HepG2 (cell line): ENCODE results near the gene PIGW. TPM values are rescaled to one million over a fixed set of nuclear protein-coding genes. Genes with fewer than 3 reads are reported as not detected.

Source experiments
- ELF4 ChIP-seq: sonication (generic); formaldehyde crosslinking; IDR thresholded peaks from 2 replicates; pipeline ENCODE4 v1.5.0; 2020; ENCODE audit warnings: missing genetic modification reagents, mild to moderate bottlenecking, moderate library complexity, borderline replicate concordance
- EP300 ChIP-seq, 3 experiments: sonication (generic) in 1 of 3; formaldehyde crosslinking in 1 of 3; IDR thresholded peaks; 2 replicates each; pipeline versions ENCODE4 v1.5.1 to v1.6.1; 2011 to 2020; ENCODE audit warnings: low read depth in 2 of 3, low read length in 2 of 3, borderline replicate concordance in 1 of 3, improper control_type of control experiment in 1 of 3, mild to moderate bottlenecking in 1 of 3, missing genetic modification reagents in 1 of 3, moderate library complexity in 1 of 3
- HES4 ChIP-seq: sonication (generic); formaldehyde crosslinking; IDR thresholded peaks from 2 replicates; pipeline ENCODE4 v1.9.0; 2021; ENCODE audit warnings: mild to moderate bottlenecking, missing genetic modification reagents, borderline replicate concordance
- HNRNPLL ChIP-seq: fragments of 200-400 bp; formaldehyde crosslinking; IDR thresholded peaks from 2 replicates; pipeline ENCODE4 v1.6.1; 2017; ENCODE audit warnings: mild to moderate bottlenecking, low read depth, low read length; ENCODE audit not compliant: poor library complexity, severe bottlenecking
- HOXA3 ChIP-seq: sonication (generic); formaldehyde crosslinking; IDR thresholded peaks from 2 replicates; pipeline ENCODE4 v1.5.0; 2020; ENCODE audit warnings: missing genetic modification reagents
- KDM4B ChIP-seq: sonication (generic); formaldehyde crosslinking; IDR thresholded peaks from 2 replicates; pipeline ENCODE4 v1.4.0; 2020; ENCODE audit warnings: missing genetic modification reagents
- MTF1 ChIP-seq: sonication (generic); formaldehyde crosslinking; IDR thresholded peaks from 2 replicates; pipeline ENCODE4 v1.5.0; 2020; ENCODE audit warnings: missing genetic modification reagents
- TP53 ChIP-seq: sonication (generic); formaldehyde crosslinking; conservative IDR thresholded peaks from 2 replicates; pipeline ENCODE4 v1.4.0; 2020; ENCODE audit warnings: missing genetic modification reagents
- U2AF2 ChIP-seq: fragments of 200-400 bp; formaldehyde crosslinking; IDR thresholded peaks from 2 replicates; pipeline ENCODE4 v1.6.1; 2017; ENCODE audit warnings: low read depth, mild to moderate bottlenecking, low read length
- ZFP36 ChIP-seq: fragments of 150-350 bp; IDR thresholded peaks from 2 replicates; pipeline ENCODE4 v1.6.1; 2018; ENCODE audit warnings: borderline replicate concordance, low read length, low read depth; ENCODE audit not compliant: partially characterized antibody
- ZNF12 ChIP-seq: sonication (generic); formaldehyde crosslinking; IDR thresholded peaks from 2 replicates; pipeline ENCODE4 v1.5.0; 2020; ENCODE audit warnings: missing genetic modification reagents
- ZNF7 ChIP-seq: IDR thresholded peaks from 2 replicates; pipeline ENCODE4 v1.6.1; 2016; ENCODE audit warnings: missing biosample characterization, missing genetic modification reagents
- polyA plus RNA-seq, 8 experiments: library from polyadenylated mRNA; depleted of rRNA in 3 of 8; stranded (reverse) in 7 of 8; unstranded in 1 of 8; fragments of >200 nt; fragmentation: Illumina TruSeq in 4 of 8; extraction: Trizol in 4 of 8; gene quantifications; 2 replicates each; pipeline versions ENCODE4 v1.2.1 to v1.2.3, GENCODE V29; 2011 to 2016; ENCODE audit warnings: low read depth in 4 of 8, missing spikeins in 1 of 8, mixed read lengths in 1 of 8; ENCODE audit not compliant: insufficient read depth in 1 of 8
- total RNA-seq, 5 experiments: library from RNA; depleted of rRNA; stranded (reverse); fragments of >200 nt; fragmentation: Illumina TruSeq; extraction: Trizol; gene quantifications; 2 replicates each; pipeline ENCODE4 v1.2.3, GENCODE V29; 2016; ENCODE audit warnings: low read depth in 1 of 5
- TF ChIP-seq, protein P1 (sequence below): sonication (generic); formaldehyde crosslinking; IDR thresholded peaks from 2 replicates; pipeline ENCODE4 v1.9.0; 2022; ENCODE audit warnings: low read depth, missing genetic modification reagents
- TF ChIP-seq, protein P2 (sequence below): sonication (generic); formaldehyde crosslinking; IDR thresholded peaks from 2 replicates; pipeline ENCODE4 v1.4.0; 2020; ENCODE audit warnings: low read depth, mild to moderate bottlenecking, missing genetic modification reagents
- TF ChIP-seq, protein P3 (sequence below): sonication (generic); formaldehyde crosslinking; conservative IDR thresholded peaks from 2 replicates; pipeline ENCODE4 v1.4.0; 2020; ENCODE audit warnings: missing genetic modification reagents
- TF ChIP-seq, protein P4 (sequence below): sonication (generic); formaldehyde crosslinking; IDR thresholded peaks from 2 replicates; pipeline ENCODE4 v1.8.1; 2022; ENCODE audit warnings: low read depth, mild to moderate bottlenecking, missing genetic modification reagents
- TF ChIP-seq, protein P5 (sequence below): sonication (generic); formaldehyde crosslinking; IDR thresholded peaks from 2 replicates; pipeline ENCODE4 v1.9.0; 2021; ENCODE audit warnings: missing genetic modification reagents, borderline replicate concordance

PIGW gene
- total and polyA plus RNA-seq, 2 of the 13 experiments (the other 11 are each of a cell fraction or from before 2014, with no cell fraction given), result 9.0 to 24.0 TPM

DNA sequence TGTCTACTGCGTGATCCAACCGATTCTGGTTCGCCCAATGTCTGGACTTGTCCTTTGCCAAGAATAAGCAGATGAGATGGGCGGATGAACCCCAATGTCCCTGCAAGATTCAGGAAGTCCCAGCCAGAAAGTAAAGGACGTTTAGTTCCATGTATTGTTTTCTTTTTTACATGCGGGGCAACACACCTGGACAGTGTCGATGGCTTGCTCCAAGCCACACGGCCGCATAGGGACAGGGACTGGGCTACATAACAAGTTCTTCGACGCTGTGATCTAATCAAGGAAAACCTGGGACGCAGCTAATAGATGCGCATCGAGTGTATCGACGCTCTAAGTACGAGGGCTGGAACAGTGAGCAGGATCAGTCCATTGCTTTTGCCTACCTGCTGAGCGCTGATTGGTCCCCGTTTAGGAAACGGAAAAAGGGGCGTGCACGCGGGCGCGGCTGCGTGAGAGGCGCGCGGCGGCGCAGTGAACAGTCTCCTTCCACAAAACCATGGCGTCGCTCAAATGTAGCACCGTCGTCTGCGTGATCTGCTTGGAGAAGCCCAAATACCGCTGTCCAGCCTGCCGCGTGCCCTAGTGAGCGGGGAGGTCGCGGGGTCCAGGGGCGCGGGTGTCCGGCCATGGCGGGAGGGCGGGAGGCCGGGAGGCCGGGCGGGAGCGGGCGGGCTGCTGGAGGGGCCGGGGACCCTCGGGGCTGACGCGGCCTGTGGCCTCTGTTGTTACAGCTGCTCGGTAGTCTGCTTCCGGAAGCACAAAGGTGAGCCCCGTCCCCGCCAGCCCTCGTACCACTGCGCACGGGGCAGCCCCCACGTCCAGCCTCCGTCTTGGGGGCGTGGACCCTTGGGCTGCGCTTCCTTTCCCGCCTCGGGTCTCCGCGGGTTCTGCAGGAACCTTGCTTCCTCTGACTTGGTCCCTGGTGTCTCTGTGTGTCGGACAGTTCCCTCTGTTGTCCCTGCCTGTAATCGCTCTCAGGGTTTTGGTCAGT lies 48.3 kb upstream of the PIGW start, which contains the start of gene ZNHIT3 (continued):
- TF ChIP-seq, protein P1, sequence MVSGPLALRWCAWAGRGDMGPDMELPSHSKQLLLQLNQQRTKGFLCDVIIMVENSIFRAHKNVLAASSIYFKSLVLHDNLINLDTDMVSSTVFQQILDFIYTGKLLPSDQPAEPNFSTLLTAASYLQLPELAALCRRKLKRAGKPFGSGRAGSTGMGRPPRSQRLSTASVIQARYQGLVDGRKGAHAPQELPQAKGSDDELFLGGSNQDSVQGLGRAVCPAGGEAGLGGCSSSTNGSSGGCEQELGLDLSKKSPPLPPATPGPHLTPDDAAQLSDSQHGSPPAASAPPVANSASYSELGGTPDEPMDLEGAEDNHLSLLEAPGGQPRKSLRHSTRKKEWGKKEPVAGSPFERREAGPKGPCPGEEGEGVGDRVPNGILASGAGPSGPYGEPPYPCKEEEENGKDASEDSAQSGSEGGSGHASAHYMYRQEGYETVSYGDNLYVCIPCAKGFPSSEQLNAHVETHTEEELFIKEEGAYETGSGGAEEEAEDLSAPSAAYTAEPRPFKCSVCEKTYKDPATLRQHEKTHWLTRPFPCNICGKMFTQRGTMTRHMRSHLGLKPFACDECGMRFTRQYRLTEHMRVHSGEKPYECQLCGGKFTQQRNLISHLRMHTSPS (CRISPR knock-in tag), result no peak
- TF ChIP-seq, protein P2, sequence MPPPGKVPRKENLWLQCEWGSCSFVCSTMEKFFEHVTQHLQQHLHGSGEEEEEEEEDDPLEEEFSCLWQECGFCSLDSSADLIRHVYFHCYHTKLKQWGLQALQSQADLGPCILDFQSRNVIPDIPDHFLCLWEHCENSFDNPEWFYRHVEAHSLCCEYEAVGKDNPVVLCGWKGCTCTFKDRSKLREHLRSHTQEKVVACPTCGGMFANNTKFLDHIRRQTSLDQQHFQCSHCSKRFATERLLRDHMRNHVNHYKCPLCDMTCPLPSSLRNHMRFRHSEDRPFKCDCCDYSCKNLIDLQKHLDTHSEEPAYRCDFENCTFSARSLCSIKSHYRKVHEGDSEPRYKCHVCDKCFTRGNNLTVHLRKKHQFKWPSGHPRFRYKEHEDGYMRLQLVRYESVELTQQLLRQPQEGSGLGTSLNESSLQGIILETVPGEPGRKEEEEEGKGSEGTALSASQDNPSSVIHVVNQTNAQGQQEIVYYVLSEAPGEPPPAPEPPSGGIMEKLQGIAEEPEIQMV (CRISPR knock-in tag), result no peak; the same call in 1 of the 2 replicates
- TF ChIP-seq KDM4B (CRISPR knock-in tag) (no peak), EP300 (IDR thresholded peaks at IDR 0.05; ENCODE audit: low read depth in 2 of 2, low read length in 2 of 2) (peak in 1 of 2 experiments; percentile 17; a peak in 1 of 4 replicates), EP300 (CRISPR knock-in tag; IDR thresholded peaks at IDR 0.05; ENCODE audit: borderline replicate concordance) (no peak), TP53 (CRISPR knock-in tag) (no peak), ZFP36 (no peak), ZNF7 (CRISPR knock-in tag) (no peak), HOXA3 (CRISPR knock-in tag) (peak; percentile 77; the same call in 1 of the 2 replicates), U2AF2 (no peak), ZNF12 (CRISPR knock-in tag) (peak; percentile 76), HES4 (CRISPR knock-in tag) (no peak), MTF1 (CRISPR knock-in tag) (no peak), HNRNPLL (peak; percentile 95), ELF4 (CRISPR knock-in tag) (no peak)
- TF ChIP-seq, protein P3, sequence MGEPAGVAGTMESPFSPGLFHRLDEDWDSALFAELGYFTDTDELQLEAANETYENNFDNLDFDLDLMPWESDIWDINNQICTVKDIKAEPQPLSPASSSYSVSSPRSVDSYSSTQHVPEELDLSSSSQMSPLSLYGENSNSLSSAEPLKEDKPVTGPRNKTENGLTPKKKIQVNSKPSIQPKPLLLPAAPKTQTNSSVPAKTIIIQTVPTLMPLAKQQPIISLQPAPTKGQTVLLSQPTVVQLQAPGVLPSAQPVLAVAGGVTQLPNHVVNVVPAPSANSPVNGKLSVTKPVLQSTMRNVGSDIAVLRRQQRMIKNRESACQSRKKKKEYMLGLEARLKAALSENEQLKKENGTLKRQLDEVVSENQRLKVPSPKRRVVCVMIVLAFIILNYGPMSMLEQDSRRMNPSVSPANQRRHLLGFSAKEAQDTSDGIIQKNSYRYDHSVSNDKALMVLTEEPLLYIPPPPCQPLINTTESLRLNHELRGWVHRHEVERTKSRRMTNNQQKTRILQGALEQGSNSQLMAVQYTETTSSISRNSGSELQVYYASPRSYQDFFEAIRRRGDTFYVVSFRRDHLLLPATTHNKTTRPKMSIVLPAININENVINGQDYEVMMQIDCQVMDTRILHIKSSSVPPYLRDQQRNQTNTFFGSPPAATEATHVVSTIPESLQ (CRISPR knock-in tag), result no peak
- TF ChIP-seq, protein P4, sequence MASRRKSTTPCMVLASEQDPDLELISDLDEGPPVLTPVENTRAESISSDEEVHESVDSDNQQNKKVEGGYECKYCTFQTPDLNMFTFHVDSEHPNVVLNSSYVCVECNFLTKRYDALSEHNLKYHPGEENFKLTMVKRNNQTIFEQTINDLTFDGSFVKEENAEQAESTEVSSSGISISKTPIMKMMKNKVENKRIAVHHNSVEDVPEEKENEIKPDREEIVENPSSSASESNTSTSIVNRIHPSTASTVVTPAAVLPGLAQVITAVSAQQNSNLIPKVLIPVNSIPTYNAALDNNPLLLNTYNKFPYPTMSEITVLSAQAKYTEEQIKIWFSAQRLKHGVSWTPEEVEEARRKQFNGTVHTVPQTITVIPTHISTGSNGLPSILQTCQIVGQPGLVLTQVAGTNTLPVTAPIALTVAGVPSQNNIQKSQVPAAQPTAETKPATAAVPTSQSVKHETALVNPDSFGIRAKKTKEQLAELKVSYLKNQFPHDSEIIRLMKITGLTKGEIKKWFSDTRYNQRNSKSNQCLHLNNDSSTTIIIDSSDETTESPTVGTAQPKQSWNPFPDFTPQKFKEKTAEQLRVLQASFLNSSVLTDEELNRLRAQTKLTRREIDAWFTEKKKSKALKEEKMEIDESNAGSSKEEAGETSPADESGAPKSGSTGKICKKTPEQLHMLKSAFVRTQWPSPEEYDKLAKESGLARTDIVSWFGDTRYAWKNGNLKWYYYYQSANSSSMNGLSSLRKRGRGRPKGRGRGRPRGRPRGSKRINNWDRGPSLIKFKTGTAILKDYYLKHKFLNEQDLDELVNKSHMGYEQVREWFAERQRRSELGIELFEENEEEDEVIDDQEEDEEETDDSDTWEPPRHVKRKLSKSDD, result 0 out of 2 replicates have a peak, but pooled peaks have one; percentile 40
- TF ChIP-seq, protein P5, sequence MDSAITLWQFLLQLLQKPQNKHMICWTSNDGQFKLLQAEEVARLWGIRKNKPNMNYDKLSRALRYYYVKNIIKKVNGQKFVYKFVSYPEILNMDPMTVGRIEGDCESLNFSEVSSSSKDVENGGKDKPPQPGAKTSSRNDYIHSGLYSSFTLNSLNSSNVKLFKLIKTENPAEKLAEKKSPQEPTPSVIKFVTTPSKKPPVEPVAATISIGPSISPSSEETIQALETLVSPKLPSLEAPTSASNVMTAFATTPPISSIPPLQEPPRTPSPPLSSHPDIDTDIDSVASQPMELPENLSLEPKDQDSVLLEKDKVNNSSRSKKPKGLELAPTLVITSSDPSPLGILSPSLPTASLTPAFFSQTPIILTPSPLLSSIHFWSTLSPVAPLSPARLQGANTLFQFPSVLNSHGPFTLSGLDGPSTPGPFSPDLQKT (CRISPR knock-in tag), result no peak
